Measurements from ENCODE around the gene ZBTB18. TPM values are rescaled to one million over a fixed set of nuclear protein-coding genes. Genes with fewer than 3 reads are reported as not detected.

Gene ZBTB18
- total and polyA plus RNA-seq, 2 donors (not counting 1 experiment from before 2014, with no cell fraction given) = 38.4 to 130 TPM

- H3K36me3 ChIP-seq (replicated peaks in 1 of 2; ENCODE audit: control extremely low read depth in 1 of 2, control insufficient read depth in 1 of 2, extremely low read depth in 1 of 2, insufficient read depth in 2 of 2, low read length in 1 of 2) = no peaks in the 10 kb centered on the region
- CTCF ChIA-PET = no interaction called here
- no peak overlapping the region for H3K27ac ChIP-seq (ENCODE audit: low read length in 2 of 2)
- H3K4me2 ChIP-seq (replicated peaks; ENCODE audit: low read depth, low read length, poor library complexity, severe bottlenecking) = peak overlapping the region; percentile 45
- H3K9me3 ChIP-seq (ENCODE audit: control extremely low read depth in 1 of 3, control insufficient read depth in 2 of 3, insufficient read depth in 1 of 3, low read length in 2 of 3) = peaks cover 0 to 2% (median 0%) of the 10 kb centered on the region in 3 donors
- POLR2A ChIA-PET = no interaction called here
- no peak for ATAC-seq (ENCODE audit: low read depth)
- Mint-ChIP-seq H3K27me3 (peaks cover 49% of the 10 kb centered on the region), H3K4me3 (no peak overlapping the region), H3K4me1 (peaks cover 14% of the 10 kb centered on the region), H3K9me3 (ENCODE audit: insufficient read depth) (no peaks in the 10 kb centered on the region), H3K27ac (no peak overlapping the region)
- peaks cover 8 to 12% of the 10 kb centered on the region in 2 donors for H3K4me1 ChIP-seq (ENCODE audit: control insufficient read depth in 2 of 2, insufficient read depth in 2 of 2, low read length in 2 of 2)
- no peak for DNase-seq
- H3K4me3 ChIP-seq (ENCODE audit: control extremely low read depth in 1 of 5, extremely low read depth in 1 of 5, insufficient read depth in 1 of 5, low read depth in 2 of 5, low read length in 4 of 5) = no peak overlapping the region
- TF ChIP-seq EZH2 (IDR thresholded peaks at IDR 0.05; ENCODE audit: borderline replicate concordance, insufficient read depth, low read depth, low read length, poor library complexity, severe bottlenecking) = no peak
- no peak for TF ChIP-seq CTCF (IDR thresholded peaks at IDR 0.05)
- no peaks in the 10 kb centered on the region for H4K20me1 ChIP-seq (ENCODE audit: control insufficient read depth, insufficient read depth, low read length, poor library complexity, severe bottlenecking)
- no peaks in the 10 kb centered on the region for H3K79me2 ChIP-seq (ENCODE audit: control insufficient read depth, insufficient read depth, low read length)
- H3K27me3 ChIP-seq (replicated peaks in 1 of 4; ENCODE audit: control extremely low read depth in 1 of 4, control insufficient read depth in 3 of 4, insufficient read depth in 4 of 4, low read length in 3 of 4) = peaks cover 0 to 8% (median 4%) of the 10 kb centered on the region in 4 experiments
- intact Hi-C loops (cut with micrococcal nuclease) = loop anchor here (10.0 kb wide), 1 partner anchor 46 kb away; the partner anchor contains the start of gene ZBTB18
- peak overlapping the region; percentile 2 for H3K9ac ChIP-seq (ENCODE audit: low read length)
- 51% methylated on average over 12 of the region's 18 CpGs for WGBS (ENCODE audit: insufficient coverage)
- H2AFZ ChIP-seq (ENCODE audit: insufficient read depth, low read depth, low read length, poor library complexity, severe bottlenecking) = peak overlapping the region; percentile 18
Observed at GRCh38 chr1:244100704-244101453, 49.8 kb downstream of the ZBTB18 start.

- H3K4me2 ChIP-seq (replicated peaks; ENCODE audit: low read depth, low read length, poor library complexity, severe bottlenecking) = no peak overlapping the region
- H3K27ac Mint-ChIP-seq = no peak overlapping the region
- peaks cover 0 to 6% (median 4%) of the 10 kb centered on the region in 4 experiments for H3K27me3 ChIP-seq (replicated peaks in 1 of 4; ENCODE audit: control extremely low read depth in 1 of 4, control insufficient read depth in 3 of 4, insufficient read depth in 4 of 4, low read length in 3 of 4)
- no peaks in the 10 kb centered on the region for H4K20me1 ChIP-seq (ENCODE audit: control insufficient read depth, insufficient read depth, low read length, poor library complexity, severe bottlenecking)
- H3K9me3 ChIP-seq (ENCODE audit: control extremely low read depth in 1 of 3, control insufficient read depth in 2 of 3, insufficient read depth in 1 of 3, low read length in 2 of 3) = peaks cover 0 to 2% (median 0%) of the 10 kb centered on the region in 3 donors
- no peak for DNase-seq
- H3K36me3 ChIP-seq (replicated peaks in 1 of 2; ENCODE audit: control extremely low read depth in 1 of 2, control insufficient read depth in 1 of 2, extremely low read depth in 1 of 2, insufficient read depth in 2 of 2, low read length in 1 of 2) = no peaks in the 10 kb centered on the region
- H3K4me3 Mint-ChIP-seq = no peak overlapping the region
- H3K27me3 Mint-ChIP-seq = peaks cover 58% of the 10 kb centered on the region
- H3K9me3 Mint-ChIP-seq (ENCODE audit: insufficient read depth) = no peaks in the 10 kb centered on the region
- no peak overlapping the region for H2AFZ ChIP-seq (ENCODE audit: insufficient read depth, low read depth, low read length, poor library complexity, severe bottlenecking)
- WGBS (ENCODE audit: insufficient coverage) = 89% methylated on average over 8 of the region's 10 CpGs
- POLR2A ChIA-PET = no interaction called here
- intact Hi-C loops (cut with micrococcal nuclease) = loop anchor here (10.0 kb wide), 1 partner anchor 47 kb away; the partner anchor contains the start of gene ZBTB18
- ATAC-seq (ENCODE audit: low read depth) = no peak
- no peaks in the 10 kb centered on the region for H3K79me2 ChIP-seq (ENCODE audit: control insufficient read depth, insufficient read depth, low read length)
- no peak overlapping the region for H3K27ac ChIP-seq (ENCODE audit: low read length in 2 of 2)
- H3K9ac ChIP-seq (ENCODE audit: low read length) = no peak overlapping the region
- peaks cover 14% of the 10 kb centered on the region for H3K4me1 Mint-ChIP-seq
- CTCF ChIA-PET = no interaction called here
- no peak overlapping the region for H3K4me3 ChIP-seq (ENCODE audit: control extremely low read depth in 1 of 5, extremely low read depth in 1 of 5, insufficient read depth in 1 of 5, low read depth in 2 of 5, low read length in 4 of 5)
- TF ChIP-seq CTCF (IDR thresholded peaks at IDR 0.05) (no peak), EZH2 (IDR thresholded peaks at IDR 0.05; ENCODE audit: borderline replicate concordance, insufficient read depth, low read depth, low read length, poor library complexity, severe bottlenecking) (no peak)
- peaks cover 8 to 12% of the 10 kb centered on the region in 2 donors for H3K4me1 ChIP-seq (ENCODE audit: control insufficient read depth in 2 of 2, insufficient read depth in 2 of 2, low read length in 2 of 2)
Observed at GRCh38 chr1:244102046-244102445, 51.0 kb downstream of the ZBTB18 start.

Measured in B cell (primary cell).